DMS114 treated with DMSO at 0.1 percent for 48 hours (cell line): ENCODE data around the gene CALHM2.

ENCODE experiments used
- DNase-seq: peaks from one replicate; lab custom pipeline; 2025; ENCODE audit not compliant: unreplicated experiment; lab: John Stamatoyannopoulos, UW

CALHM2 gene

DNA sequence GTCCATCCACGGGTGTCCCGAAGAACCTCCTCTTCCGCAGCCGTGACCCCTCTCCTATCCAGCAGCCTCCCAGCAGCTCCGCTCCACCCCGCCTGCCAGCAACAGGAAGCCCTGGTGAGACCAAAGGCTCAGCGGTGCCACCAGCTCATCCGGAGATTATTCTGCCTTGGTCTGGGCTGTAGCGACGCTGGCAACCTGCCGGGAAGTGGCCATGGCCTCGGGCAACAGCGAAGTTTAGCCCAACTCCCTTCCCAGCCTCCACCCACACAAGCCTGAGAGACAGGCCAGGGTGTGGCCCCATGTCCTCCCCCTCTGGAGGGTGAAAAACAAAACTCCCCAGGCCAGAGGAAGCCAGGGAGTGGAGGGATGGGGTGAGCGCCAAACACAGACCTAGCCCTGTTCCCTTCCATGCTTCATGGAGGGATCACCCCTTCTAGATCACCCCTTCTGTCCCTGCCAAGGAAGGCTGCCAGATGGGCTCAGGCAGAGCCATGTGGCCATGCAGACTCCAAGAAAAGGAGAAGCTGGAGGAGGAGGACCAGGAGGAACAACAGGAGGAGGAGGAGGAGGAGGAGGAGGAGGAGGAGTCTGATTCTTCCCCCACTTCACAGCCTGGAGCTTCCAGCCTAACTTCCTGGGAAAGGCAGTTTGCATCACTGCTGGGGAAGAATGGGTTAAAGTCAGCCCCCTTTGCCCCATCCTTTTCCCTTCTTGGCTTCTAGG lies 918 bp downstream of the CALHM2 start:
- DNase-seq: no peak

DNA sequence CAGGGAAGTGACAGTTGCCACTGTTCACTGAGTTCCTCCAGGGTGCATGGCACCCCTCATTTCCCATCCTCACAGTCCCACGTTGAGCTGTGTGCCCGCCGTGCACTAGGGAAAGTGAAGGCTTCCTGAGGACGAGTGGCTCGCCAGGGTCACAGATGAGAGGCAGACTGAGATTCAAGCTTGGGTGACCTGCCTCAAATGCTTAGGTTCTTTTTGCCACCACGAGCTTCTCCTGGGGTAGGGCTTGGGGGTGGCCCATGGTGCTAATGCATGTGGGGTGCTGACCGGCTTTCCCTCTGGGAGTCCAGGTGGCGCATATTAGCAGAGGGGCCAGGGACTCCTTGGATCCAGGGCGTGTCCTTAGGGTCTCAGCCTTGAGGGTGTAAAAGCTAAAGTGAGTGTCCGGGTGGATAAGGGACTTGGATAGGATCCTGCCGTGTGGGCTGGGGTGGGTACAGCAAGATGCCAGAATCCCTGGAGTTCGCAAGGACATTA lies 1.9 kb downstream of the CALHM2 start:
- no peak for DNase-seq

DNA sequence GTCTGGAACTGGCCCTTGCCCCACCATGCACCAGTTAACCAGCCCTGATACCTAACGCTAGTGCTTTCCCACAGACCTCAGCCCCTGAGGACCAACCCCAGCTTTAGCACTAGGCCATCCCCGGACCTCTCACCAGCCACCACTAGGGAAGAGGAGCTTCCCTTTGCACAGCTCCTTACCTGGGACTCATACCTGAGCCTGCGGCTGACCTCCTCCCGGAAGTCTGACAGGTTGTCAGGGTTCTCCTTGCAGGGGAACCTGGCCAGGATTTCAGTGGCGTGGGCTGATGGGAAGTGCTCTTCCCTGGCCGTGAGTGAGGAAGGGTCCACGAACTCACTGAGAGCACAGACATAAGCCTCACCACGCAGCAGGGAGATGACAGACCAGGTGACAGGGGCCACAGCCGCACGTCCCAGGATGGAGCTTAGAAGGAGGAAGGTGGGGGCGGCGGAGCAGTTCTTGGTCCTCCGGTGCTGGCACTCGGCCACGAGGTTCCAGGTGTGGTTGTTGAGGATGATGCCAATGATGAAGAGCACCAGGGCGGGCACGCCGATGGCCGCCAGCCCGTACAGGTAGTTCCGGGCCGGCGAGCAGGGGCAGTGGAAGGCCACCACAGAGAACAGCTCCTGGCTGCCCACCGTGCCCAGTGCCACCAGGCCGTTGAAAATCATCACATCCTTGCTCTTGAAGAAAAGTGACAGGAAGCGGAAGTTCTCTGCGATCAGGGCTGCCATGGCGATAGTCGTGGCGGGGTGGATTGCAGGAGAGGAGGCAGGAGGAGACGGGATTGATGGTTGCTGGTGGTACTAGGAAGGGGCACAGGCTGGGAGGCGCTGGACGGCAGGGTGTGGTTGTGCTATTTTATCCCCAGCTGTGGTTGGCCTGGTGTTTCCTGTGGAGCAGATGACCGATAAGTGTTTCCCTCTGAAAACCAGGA lies 2.7 kb downstream of the CALHM2 start:
- no peak for DNase-seq

DNA sequence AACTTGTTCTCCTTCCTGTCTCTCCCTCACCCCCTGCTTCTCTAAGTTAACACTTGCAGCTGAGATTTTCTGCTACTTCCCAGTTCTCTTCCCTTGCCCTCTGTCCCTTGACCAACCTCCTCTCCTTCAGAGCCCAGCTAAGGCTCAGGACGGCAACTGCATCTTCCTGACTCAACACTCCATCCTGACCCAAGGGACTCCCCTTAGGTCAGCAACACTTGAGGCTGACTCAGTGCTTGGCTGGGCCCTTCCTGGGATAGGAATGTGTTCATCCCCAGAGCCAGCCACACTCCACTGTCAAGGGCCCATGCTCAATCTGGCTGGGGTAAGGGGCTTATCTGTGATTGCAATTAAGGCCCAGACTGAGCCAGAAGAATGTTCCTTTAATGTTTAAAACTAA lies 3.4 kb downstream of the CALHM2 start:
- no peak for DNase-seq

DNA sequence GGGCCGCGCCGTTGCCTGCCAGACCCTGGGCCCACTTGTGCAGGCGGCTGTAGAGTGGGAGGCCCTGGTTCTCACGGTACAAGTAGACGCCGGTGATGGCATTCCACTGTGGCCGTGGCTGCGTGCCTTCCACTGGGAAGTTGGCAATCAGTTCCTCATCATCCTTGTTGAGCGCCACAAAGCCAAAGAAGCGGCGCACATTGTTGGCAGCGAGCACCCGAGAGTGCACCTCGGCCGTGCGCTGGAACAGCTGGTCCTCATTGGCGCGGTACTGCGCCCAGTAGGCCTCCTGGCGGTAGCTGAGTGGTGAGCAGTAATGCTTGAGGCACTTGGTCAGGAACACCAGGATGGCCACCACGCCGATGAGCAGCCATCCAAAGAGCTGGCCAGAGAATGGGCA lies 5.0 kb downstream of the CALHM2 start:
- DNase-seq: no peak

DNA sequence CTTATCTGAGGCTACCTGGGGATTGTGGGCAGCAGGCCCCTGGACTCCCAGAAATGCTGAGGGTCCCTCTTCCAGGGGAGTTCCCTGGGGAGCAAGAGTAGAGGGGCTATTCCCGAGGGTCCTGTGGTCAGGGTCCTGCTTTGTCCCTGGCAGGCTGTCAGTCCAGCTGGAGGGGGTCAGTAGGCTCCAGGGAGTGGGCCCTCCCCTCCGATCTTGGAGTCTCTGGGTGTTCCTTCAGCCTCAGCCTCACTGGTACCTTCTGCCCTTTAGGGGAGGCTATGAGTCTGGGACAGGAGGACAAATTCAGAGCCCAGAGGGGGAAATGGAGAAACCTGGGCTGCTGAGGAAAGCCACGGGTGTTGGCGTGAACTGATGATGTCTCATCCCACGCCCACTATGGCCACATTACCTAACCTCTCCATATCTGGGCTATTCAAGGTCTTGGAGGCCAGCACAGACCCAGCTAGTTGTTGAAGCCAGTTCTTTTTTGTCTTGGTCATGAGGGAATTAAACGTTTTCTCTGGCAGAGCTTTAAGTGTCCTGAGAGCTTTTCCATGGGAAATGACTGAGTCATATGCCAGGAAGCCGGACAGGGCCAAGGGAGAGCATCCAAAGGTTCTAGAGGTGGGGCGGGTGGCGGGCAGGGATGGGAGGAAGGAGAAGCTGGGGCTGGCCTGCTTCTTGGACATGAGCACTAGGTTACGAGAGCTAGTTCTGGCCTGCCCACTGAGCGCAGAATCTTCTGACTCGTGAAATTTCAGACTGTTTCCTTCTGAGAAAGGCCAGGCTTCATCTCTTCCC lies 6.2 kb downstream of the CALHM2 start:
- no peak for DNase-seq

DNA sequence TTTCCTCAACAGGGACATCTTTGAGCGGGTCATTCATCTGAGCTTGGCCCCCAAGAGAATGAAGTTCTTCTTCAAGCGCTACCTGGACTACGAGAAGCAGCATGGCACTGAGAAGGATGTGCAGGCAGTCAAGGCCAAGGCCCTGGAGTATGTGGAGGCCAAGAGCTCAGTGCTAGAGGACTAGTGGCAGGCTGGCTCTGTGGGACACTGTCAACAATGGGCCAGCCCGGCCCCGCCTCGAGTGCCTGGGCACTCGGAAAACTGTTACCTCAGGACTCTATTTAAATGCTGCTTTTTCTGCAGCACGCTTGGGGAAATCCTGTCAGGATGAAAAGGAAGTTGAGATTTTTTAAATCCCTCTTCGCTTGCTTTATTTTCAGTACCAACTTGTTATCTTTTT lies 6.8 kb downstream of the CALHM2 start:
- DNase-seq: no peak

DNA sequence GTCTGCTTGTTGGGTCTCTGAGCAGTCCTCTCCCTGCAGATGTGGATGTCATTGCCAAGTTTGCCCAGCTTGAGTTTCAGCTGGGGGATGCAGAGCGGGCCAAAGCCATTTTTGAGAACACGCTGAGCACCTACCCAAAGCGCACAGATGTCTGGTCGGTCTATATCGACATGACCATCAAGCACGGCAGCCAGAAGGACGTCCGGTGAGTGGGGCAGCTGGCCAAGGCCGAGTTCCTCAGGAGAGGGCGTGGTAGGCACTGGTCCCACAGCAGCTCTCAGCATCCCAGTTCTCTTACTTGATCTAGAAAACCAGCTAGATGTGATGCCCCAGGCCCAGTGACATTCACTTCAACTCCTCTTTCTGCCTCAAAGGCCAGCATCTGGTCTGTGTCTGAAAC lies 7.7 kb downstream of the CALHM2 start:
- DNase-seq: no peak

DNA sequence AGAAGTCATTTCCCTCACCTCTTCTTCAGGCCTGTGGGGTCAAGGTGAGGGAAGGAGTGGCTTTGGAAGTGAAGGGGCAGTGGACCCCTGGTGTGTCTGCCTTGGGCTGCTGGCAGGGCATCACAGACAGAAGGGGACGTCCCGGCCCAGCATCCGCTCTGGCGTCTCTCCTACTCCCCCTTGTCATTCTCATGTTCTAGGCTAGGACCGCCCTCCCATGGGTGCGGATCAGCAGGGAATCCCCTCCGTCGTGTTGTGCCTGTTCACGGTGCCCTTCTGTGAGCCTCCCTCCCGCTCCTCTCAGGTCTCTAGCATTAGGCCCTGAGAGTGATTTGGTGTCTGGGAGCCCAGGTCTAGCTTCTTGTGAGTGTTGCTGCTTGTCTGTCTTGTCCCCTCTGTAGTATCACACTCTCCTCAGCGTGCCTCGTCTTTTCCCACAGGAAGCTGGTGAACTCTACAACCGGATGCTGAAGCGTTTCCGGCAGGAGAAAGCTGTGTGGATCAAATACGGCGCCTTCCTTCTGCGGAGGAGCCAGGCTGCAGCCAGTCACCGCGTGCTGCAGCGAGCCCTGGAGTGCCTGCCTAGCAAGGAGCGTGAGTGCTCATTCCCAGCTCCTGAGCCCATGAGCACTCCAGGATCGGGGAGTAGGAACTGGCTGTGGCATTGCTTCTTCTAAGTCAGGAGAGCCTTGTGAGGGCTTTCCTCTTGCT lies 8.5 kb downstream of the CALHM2 start:
- no peak for DNase-seq

DNA sequence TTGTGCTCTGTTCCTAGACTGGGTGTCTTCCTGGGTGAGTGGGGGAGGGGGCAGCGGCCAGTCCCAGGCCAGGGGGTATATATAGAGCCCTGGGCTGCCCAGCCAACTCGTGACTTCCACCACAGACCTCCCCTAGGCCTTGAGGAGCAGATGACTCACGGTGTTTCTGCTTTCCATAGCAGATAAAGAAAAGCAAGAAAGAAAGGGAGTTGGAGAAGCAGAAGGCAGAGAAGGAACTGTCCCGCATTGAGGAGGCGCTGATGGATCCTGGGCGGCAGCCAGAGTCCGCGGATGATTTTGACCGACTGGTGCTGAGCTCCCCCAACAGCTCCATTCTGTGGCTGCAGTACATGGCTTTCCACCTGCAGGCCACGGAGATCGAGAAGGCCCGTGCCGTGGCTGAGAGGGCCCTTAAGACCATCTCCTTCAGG lies 10.1 kb downstream of the CALHM2 start:
- no peak for DNase-seq

DNA sequence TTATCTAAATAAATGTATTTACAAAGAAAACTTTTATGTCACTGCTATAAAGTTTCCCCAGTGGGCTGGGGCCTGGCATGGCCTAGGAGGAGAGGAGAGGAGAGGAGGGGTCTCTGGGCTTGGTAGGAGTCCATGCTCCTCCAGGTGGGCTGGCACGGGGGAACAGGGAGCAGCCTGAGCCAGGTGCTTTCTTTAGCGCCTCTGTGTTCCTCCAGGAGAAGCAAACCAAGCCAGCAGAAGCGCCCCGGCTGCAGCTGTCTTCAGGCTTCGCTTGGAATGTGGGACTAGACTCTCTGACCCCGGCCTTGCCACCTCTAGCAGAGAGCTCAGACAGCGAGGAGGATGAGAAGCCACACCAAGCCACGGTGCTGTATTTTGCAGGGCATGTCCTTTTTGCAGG lies 10.6 kb downstream of the CALHM2 start:
- DNase-seq: no peak

DNA sequence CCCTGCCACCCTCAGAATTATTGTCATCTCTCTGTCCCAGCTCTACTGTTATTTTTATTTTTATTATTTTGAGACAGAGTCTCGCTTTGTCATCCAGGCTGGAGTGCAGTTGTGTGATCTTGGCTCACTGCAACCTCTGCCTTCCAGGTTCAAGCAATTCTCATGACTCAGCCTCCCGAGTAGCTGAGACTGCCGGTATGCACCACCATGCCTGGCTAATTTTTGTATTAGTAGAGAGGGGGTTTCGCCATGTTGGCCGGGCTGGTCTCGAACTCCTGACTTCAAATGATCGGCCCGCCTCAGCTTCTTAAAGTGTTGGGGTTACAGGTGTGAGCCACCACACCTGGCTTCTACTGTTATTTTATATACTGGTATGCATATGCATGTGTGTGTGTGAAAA lies 11.0 kb downstream of the CALHM2 start:
- no peak for DNase-seq

DNA sequence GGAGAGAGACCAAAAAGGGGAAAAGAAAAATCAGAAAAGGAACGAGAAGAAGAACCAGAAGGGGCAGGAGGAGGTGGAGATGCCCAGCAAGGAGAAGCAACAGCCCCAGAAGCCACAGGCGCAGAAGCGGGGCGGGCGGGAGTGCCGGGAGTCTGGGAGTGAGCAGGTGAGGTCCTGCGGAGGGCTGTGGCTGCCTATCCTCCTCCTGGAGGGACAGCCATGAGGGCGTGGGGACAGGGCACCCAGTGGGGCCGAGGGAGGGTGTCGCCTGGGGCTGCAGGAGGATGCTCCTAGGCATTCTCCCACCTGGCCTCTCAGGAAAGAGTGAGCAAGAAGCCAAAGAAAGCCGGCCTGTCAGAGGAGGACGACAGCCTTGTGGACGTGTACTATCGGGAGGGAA lies 11.8 kb downstream of the CALHM2 start:
- no peak for DNase-seq

DNA sequence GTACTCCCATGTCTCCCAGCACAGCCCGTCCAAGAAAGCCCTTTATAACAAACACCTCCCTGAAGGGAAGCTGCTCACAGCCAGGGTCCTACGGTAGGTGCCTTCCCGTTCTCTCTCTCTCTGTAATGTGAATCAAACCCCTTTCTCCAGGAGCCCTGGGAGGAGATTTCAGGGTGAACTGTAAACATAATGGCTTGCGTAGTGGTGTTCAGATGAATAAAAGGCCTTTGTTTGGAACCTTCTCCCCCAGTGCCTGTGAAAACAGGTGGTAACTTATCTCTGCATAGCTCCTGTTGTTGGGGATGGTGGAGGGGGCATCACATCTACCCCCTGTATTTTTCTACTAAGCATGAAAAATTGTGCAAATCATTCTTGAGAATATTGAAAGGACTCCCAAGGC lies 12.4 kb downstream of the CALHM2 start:
- DNase-seq: no peak

DNA sequence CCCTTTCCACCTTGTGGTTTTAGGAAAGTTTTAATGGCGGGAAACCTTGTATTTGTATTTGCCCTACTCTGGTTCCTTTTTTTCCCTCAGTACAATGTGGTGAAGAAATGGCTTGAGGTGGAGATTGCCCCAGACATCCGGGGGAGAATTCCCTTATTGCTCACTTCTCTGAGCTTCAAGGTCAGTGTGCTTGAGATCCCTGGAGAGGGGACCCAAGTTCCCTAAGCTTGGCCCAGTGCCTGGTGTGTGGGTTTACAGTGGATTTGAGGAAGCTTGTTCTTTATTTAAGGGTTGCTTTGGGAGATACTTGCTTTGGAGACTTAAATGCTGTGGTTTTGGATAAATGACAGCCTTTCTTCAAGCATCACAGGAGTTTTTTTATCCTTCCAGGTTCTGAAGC lies 18.3 kb downstream of the CALHM2 start:
- no peak for DNase-seq

DNA sequence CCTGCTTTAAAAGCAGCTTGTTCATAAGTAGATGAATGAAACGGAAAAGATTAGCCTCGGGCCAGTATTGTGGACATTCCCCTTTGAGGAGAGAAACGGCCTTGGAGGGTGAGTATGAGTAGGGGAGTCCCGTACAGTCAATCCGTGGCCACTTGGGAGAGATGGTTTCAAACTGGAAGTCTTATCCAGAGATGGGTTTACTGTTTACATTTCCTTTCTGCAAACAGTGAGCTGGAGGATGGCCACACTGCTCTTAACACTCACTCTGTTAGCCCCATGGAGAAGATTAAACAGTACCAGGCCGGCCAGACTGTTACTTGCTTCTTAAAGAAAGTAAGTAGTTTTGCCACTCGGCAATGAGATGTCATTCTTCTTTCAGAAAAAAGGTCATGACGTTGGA lies 20.3 kb downstream of the CALHM2 start:
- no peak for DNase-seq

DNA sequence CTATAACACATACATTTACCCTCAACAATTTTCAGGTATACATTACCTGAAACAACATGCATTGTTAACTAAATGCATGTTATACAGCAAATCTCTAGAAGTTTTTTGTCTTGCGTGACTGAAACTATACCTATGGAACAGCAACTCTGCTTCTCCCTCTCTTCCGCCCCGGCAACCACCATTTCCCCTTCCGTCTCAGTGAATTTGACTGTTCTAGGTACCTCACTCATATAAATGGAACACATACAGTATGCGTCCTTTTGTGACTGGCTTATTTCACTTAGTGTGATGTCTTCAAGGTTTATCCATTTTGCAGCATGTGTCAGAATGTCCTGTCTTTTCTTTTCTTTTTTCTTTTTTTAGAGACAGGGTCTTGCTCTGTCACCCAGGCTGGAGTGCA lies 22.5 kb downstream of the CALHM2 start:
- DNase-seq: no peak

DNA sequence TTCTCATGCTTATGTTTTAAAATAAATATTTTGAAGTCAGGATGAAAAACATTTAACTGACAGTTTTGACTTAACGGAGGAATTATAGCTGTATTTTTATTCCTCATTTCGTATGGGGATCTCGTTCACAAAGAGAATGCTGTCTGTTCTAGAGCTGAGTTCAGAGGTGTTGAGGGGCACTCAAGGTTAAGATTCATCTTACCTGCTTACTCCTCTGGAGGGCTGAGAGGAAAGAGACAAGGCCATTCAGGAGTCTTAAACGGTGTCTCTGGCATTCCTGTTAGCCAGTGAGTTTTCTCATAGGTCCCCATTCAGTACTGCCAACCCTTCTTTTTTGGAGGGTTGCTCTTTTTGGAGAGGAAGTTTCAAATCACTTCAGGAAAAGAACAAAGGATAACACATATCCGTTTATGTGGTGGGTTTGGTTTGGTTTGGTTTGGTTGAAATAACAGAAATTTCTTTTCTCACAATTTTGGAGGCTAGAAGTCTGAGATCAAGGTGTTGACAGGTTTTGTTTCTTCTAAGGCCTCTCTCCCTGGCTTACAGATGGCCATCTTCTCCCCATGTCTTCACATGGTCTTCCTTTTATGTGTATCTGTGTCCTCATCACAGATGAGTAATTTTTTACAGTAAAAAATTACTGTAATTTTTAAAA lies 23.1 kb downstream of the CALHM2 start:
- DNase-seq: no peak

DNA sequence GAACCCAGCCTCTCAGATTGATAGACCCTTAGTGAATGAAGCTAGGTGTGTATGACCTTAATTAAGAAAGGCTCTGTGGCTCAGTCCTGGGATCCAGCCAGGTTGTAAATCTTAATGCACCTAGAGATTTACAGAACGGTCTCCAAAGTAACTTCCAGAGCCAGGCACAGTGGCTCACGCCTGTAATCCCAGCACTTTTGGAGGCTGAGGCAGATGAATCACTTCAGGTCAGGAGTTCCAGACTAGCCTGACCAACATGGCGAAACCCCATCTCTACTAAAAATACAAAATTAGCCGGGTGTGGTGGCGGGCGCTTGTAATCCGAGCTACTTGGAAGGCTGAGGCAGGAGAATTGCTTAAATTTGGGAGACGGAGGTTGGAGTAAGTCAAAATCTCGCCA lies 24.3 kb downstream of the CALHM2 start:
- DNase-seq: no peak

DNA sequence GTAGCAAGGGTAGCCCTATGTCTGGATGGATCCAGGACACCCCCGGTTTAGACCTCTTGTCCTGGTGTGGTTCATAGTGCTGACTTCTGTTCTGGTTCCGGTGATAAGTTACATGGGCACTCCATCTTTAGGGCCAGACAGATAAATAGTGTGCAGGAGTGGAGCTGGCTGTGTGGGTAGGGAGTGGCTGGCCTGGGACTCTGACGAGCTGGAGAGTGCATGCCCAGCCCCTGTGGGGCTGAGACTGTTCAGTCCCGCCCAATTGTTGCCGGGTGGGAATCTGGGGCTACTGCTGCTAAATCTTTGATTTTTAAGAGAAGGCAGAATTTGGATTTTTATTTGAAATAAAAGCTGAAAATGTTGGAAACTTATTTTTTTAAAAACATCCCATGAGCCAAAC lies 28.4 kb downstream of the CALHM2 start:
- no peak for DNase-seq
